HL-60 (cell line): ENCODE results near the gene MEF2C.

Experiments
- GABPA ChIP-seq: IDR thresholded peaks from 2 replicates; pipeline ENCODE4 v1.6.1; 2012; ENCODE audit warnings: low read depth
- POLR2AphosphoS5 ChIP-seq: IDR thresholded peaks from 2 replicates; pipeline ENCODE4 v1.6.1; 2012; ENCODE audit warnings: low read depth

DNA sequence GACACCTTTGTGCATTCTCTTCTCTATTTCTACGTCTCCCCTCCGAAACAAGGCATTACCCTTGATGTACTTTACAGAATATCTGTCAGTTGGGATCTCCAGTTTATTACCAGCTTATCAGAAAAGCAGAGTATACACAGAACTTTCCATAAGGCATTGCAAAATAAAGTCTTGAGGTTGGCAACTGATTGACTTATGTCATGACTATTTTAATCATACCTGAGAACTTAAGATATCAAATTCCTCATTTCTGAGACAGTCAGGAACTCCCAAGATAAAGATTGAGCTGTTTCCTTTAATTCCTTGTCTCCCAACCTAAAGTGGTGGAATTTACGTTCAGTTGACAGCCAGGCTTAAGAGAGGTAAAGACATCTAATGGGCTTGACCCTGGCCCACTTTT, 110.9 kb downstream of the MEF2C start:
- TF ChIP-seq POLR2AphosphoS5: no peak
- no peak for TF ChIP-seq GABPA
